ENCODE results near the gene DTNA.
A peak's percentile ranks its signal among the peaks of the same experiment; 100 is the strongest.

DNA sequence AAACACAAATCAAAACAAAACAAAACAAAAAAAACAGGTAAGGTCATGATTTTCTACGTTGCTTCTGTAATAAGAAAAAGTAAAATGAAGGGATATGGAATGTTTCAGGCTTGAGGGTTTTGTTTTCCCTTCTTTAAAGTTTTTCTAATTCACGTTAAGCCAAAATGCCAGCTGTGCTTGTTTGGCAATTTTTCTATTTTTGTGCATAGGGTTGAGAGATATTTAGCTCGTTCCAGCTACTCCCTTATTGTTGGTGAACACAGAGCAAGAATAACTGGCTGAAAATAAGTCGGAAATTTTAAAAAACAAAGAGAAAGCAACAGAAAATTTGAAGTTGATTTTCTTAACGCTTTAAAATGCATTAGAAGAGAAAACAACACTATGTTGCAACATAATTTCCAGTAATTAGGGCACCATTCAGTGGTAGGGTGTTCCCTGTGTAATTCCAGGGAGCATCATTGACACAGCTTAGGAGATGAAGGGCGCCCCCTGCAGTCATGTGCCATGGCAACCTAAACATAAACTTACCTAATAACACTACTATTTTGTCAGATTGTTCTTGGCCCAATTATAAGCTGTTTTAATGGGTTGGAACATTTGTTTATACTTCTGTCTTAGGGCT, 99.5 kb downstream of the DTNA start:
- TF ChIP-seq, protein P1, sequence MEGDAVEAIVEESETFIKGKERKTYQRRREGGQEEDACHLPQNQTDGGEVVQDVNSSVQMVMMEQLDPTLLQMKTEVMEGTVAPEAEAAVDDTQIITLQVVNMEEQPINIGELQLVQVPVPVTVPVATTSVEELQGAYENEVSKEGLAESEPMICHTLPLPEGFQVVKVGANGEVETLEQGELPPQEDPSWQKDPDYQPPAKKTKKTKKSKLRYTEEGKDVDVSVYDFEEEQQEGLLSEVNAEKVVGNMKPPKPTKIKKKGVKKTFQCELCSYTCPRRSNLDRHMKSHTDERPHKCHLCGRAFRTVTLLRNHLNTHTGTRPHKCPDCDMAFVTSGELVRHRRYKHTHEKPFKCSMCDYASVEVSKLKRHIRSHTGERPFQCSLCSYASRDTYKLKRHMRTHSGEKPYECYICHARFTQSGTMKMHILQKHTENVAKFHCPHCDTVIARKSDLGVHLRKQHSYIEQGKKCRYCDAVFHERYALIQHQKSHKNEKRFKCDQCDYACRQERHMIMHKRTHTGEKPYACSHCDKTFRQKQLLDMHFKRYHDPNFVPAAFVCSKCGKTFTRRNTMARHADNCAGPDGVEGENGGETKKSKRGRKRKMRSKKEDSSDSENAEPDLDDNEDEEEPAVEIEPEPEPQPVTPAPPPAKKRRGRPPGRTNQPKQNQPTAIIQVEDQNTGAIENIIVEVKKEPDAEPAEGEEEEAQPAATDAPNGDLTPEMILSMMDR (IDR thresholded peaks at IDR 0.05; ENCODE audit: low read length) = peak; percentile 48
- TF ChIP-seq EZH2phosphoT487 (IDR thresholded peaks at IDR 0.05; ENCODE audit: low read length) = no peak

Data from MM.1S (cell line).